ENCODE results near the gene REM2.
A peak's percentile ranks its signal among the peaks of the same experiment; 100 is the strongest.

Gene REM2

DNA sequence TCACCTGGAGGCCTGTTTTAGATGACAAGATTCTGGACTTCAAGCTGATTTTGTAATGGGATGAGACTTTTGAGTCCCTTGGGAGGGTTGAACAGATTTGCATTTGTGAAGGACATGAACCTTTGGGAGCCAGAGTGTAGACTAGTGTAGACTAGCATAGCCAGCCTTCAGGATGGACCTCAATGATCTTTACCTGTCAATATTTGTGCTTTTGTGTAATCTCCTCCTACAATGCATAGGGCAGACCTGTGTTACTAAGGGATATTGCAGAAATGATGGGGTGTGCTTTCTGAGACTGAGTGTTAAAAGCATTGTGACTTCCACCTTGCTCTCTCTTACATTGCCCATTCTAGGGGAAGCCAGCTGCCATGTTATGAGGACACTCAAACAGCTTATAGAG, 21.4 kb upstream of the REM2 start:
- no peak for DNase-seq (ENCODE audit: low read depth)
- TF ChIP-seq MYC (IDR thresholded peaks at IDR 0.05; ENCODE audit: low read depth, low read length) (no peak), CTCF (IDR thresholded peaks at IDR 0.05; ENCODE audit: low read depth, low read length) (no peak), POLR2A (IDR thresholded peaks at IDR 0.05; ENCODE audit: extremely low read depth, insufficient read length) (no peak)
- TF ChIP-seq, protein P1, sequence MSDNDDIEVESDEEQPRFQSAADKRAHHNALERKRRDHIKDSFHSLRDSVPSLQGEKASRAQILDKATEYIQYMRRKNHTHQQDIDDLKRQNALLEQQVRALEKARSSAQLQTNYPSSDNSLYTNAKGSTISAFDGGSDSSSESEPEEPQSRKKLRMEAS (IDR thresholded peaks at IDR 0.05; ENCODE audit: low read depth, low read length) = no peak
- H3K4me3 ChIP-seq (ENCODE audit: low read depth, low read length) = no peak overlapping the region

DNA sequence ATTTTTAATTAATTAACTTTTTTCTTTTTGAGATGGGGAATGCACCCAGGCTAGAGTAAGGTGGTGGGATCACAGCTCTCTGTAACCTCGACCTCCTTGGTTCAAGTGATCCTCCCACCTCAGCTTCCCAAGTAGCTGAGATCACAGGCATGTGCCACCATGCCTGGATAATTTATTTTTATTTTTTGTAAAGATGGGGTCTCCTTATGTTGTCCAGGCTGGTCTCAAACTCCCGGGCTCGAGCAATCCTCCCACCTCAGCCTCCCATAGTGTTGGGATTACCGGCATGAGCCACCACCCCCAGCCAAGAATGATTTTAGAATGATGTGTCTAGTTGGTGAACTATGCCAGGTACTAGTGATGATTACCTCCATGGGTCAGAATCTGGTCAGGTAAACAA, 18.0 kb upstream of the REM2 start:
- no peak overlapping the region for H3K4me3 ChIP-seq (ENCODE audit: low read depth, low read length)
- no peak for DNase-seq (ENCODE audit: low read depth)
- TF ChIP-seq MYC (IDR thresholded peaks at IDR 0.05; ENCODE audit: low read depth, low read length) (no peak), POLR2A (IDR thresholded peaks at IDR 0.05; ENCODE audit: extremely low read depth, insufficient read length) (no peak), CTCF (IDR thresholded peaks at IDR 0.05; ENCODE audit: low read depth, low read length) (no peak)
- TF ChIP-seq, protein P1 (IDR thresholded peaks at IDR 0.05; ENCODE audit: low read depth, low read length) = no peak

DNA sequence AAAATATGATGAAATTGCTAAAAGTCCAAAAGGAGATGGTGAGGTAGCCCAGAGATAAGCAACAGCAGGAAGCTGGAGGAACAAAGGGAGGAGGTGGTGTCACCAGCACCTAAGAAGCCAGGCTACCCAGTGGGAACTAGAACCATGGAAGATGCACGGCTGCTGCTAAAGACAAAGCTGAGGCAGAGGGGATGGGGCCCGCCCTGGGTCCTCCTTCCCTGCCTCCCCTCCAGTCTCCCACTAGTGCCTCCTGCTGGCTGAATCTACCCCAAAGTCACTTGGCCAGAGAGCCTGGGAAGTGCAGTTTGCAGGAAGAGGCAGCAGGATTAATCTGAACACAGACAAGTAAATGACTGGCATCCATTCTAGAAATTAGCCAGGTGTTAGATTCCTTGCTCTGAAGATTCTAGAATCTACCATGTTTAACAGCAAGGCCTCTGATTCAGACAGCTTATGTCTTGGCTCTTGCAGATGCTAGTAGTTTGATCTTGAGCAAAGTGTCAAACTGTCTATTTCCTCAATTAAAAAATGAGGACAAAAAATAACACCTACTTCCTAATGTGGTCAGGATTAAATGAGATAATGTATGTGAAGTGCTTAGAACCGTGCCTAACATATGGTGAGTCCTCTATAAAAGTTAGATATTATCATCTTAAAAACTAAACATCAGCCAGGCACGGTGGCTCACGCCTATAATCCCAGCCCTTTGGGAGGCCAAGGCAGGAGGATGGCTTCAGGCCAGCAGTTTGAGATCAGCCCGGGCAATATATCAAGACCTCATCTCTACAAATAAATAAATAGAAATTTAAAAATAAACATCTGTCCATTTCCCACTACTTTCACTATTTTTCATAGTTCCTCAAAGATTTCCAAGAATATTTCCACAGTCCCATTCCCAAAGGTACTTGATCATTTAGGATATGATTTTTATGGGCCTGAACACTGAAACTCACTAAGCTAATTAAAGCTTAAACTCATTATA, 17.3 kb upstream of the REM2 start:
- H3K4me3 ChIP-seq (ENCODE audit: low read depth, low read length) = no peak overlapping the region
- no peak for DNase-seq (ENCODE audit: low read depth)
- TF ChIP-seq CTCF (IDR thresholded peaks at IDR 0.05; ENCODE audit: low read depth, low read length) (peak; percentile 28), MYC (IDR thresholded peaks at IDR 0.05; ENCODE audit: low read depth, low read length) (no peak), POLR2A (IDR thresholded peaks at IDR 0.05; ENCODE audit: extremely low read depth, insufficient read length) (no peak)
- TF ChIP-seq, protein P1 (IDR thresholded peaks at IDR 0.05; ENCODE audit: low read depth, low read length) = no peak

- no peak for DNase-seq (ENCODE audit: low read depth)
- no peak overlapping the region for H3K4me3 ChIP-seq (ENCODE audit: low read depth, low read length)
- TF ChIP-seq POLR2A (IDR thresholded peaks at IDR 0.05; ENCODE audit: extremely low read depth, insufficient read length) (no peak), MYC (IDR thresholded peaks at IDR 0.05; ENCODE audit: low read depth, low read length) (no peak), CTCF (IDR thresholded peaks at IDR 0.05; ENCODE audit: low read depth, low read length) (no peak)
- TF ChIP-seq, protein P1 (IDR thresholded peaks at IDR 0.05; ENCODE audit: low read depth, low read length) = no peak
Observed at GRCh38 chr14:22866874-22867273, 16.1 kb upstream of the REM2 start.

GRCh38 chr14:22870811-22871223, 12.2 kb upstream of the REM2 start:
- H3K4me3 ChIP-seq (ENCODE audit: low read depth, low read length) = peak overlapping the region; percentile 69
- TF ChIP-seq POLR2A (IDR thresholded peaks at IDR 0.05; ENCODE audit: extremely low read depth, insufficient read length) (no peak), CTCF (IDR thresholded peaks at IDR 0.05; ENCODE audit: low read depth, low read length) (no peak), MYC (IDR thresholded peaks at IDR 0.05; ENCODE audit: low read depth, low read length) (no peak)
- TF ChIP-seq, protein P1 (IDR thresholded peaks at IDR 0.05; ENCODE audit: low read depth, low read length) = 0 out of 2 replicates have a peak, but pooled peaks have one; percentile 13
- DNase-seq (ENCODE audit: low read depth) = no peak

Measured in NB4 (cell line).